HT-29 (cell line): ENCODE measurements around the gene IGFBP3. TPM values are rescaled to one million over a fixed set of nuclear protein-coding genes. Genes with fewer than 3 reads are reported as not detected.

Experiments
- DNase-seq: peaks from one replicate; pipeline ENCODE4 v3.0.0-alpha.2; 2015; ENCODE audit warnings: low spot score
- total RNA-seq: library from RNA; depleted of rRNA; stranded (reverse); fragments of >200 nt; shearing (Covaris generic); gene quantifications from 2 replicates; pipeline ENCODE4 v1.2.3, GENCODE V29; 2014

The IGFBP3 gene
- total RNA-seq, 1 experiment from 2014 or later, result not detected

DNA sequence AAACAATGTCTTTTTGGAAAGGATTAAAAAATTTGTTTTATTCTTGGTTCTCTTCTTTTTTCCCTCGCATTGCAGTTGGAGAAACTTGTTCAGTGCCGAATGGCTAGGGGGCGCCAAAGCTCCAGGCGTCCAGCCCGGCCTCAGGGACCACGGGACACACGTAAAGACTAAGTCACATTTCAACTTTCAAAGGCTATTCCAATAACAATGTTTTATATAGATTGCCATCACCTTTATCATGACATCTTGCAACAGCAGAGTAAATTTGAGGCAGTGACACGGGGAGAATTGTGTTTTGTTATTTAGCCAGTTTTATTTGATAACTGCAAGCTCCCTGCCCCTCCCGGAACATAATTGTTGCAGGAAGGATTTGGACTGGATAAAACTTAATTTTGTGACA, 2.2 kb upstream of the IGFBP3 start:
- DNase-seq, result peak; percentile 88

DNA sequence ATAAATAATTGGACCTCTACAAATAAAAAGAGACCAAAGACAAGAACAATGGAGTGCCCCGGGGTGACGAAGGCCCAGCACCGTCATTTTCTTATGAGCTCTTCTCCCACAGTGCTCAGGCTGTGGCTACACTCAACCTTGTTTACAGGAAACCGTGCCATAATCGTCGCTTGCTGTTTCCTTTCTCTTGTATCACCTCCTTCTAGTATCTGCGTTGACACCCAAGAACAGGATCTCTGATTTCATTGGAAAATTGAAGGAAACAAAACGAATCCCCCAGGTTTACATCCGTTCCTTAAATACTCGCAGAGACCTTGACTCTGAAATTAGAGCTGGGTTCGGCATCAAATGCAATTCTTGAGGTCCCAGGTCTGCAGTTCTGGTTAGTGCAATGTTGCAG, 1.7 kb upstream of the IGFBP3 start:
- DNase-seq, result peak; percentile 8

DNA sequence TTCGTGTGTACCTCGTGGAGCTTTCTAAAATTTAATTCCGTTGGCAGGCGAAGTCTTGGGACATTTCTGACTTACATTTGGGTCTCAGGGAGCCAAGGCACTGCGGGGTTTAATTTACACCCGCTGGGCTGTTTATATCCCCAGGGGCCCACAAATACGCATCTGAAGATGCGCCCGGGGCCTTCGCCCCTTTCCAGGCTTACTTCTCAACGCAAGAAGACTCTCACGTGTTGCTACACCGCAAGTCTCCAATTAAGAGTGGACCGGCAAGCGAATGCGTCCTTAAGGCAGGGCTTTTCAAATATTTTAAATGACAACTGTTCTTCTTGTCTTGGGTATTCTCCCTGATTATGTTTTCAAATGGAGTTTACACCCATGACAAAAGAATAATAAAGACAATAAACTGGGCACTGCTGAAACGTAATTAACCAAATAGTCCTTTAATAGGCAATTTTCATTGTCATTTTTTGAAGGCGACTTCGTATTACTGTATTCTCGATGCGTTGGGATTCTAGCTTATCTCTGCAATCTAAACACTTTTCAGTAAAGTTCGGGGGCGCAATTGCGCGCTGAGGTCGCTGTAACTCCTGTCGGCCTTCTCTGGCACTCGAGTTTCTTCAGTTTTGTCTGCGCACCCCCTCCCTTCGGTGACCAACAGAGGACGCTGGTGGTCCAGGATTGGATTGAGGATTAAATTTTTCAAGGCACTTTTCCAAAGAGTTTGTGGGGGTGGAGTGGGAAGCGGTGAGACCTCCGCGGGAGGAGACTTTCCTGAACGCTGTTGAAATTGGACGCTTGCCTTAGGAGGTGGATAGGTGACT, 837 bp upstream of the IGFBP3 start:
- peak; percentile 40 for DNase-seq

DNA sequence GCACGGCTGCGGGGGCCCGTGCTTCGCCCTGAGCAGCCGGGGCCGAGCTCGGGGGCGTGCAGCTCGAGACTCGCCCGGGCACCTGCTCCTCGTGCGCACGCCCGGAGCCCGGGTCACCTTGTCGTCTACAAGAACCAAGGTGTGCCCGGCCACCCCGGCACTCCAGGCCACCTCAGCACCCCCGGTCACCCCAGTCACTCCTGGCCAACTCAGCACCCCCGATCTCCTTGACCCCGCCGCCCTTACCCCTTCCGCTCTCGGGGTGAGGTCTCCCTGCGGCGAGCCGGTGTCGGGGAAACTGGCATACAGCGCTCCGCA, 268 bp upstream of the IGFBP3 start:
- DNase-seq, result no peak

DNA sequence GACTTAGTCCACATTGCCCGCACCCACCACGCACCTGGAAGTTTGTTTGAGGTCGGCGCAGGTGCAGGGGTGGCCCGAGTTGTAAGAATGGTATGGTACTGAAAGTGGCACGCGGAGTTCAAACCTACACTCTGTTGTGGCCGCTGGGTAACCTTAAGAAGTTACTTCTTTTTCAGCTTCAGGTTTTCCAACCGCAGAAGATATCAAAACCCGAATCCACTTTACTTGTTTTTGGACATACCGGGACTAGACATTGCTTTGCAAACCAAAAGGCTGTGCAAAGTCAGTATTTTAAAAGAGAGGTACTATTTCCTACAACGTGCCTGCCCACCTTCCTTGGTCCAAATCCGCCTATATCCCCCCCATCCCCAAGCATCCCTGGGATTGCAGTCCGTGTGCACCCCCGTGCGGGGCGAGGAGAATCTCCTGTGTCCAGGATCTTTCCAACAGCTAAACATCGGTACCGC, 1.0 kb downstream of the IGFBP3 start:
- no peak for DNase-seq

DNA sequence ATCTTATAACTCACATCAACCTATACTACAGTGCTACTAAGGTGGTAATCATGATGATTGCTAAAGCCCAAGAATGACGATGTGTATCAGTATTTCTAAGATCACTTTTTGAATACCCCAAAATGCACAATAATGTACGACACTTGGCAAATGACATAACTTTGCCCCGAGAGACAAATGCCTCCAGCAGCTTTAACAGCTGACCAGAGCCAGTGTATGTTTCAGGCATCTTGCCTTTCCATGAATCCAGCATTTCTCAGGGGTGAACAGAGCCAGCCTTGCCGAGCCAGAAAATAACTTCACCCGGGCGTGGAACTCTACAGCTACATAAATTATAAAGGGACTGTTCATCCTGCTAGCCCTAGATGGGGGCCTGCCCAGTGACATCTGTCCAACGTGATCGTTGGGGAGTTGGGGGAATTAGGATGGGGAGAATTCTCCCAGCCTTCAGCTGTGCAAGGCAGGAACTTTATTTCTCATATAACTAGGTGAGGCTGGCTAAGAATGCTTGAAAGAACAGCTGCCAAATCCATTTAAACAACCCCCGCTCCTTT, 1.8 kb downstream of the IGFBP3 start:
- no peak for DNase-seq

DNA sequence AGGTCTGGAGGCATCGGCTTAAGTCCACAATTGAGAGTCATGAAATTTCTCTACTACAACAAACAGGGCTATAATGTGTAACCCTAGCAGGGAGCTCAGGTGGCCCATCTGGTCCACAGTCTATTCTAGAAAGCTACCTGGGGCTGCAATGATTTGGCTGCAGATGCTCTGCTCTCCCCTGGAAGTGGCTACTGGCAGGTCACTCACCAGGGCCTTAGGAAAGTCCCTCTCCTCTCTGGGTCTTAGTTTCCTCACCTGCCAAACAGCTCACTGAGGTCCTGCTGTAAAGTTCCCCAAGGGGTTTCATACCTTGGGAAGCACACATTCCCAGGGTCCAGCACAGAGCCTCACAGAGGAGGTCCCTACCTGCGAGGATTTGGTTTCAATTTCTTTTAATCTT, 2.5 kb downstream of the IGFBP3 start:
- DNase-seq, result no peak

DNA sequence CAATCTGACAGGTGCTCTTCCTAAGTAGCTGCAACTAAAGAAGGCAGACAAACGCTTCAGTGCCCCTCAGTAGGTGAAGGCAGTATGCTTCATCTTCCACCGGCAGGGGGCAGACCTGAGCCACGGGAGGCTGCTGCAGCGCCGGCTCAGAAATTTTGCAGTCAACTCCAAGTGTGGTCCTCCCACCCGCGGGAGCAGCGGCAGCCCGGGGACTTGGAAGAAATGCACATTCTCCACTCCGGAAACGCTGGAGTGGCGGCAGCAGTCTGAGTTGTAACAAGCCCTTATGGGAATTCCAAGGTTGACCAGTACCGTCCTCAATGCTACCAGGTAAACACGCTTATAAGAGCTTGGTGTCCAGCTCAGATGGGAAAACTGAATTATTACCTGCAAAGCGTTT, 3.4 kb downstream of the IGFBP3 start:
- peak; percentile 87 for DNase-seq

DNA sequence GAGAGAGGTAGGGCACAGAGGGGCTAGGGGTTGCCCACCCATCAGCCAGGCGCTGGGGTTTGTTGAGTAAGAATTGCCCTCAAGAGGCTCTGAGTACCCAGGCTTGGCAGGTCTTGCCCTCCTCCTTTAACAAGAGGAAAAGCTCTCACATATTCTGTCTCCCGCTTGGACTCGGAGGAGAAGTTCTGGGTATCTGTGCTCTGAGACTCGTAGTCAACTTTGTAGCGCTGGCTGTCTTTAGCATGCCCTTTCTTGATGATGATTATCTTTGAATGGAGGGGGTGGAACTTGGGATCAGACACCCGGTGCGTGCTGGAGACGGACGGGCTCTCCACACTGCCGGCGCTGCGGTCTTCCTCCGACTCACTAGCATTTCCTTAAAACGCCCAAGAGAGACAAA, 4.0 kb downstream of the IGFBP3 start:
- no peak for DNase-seq

DNA sequence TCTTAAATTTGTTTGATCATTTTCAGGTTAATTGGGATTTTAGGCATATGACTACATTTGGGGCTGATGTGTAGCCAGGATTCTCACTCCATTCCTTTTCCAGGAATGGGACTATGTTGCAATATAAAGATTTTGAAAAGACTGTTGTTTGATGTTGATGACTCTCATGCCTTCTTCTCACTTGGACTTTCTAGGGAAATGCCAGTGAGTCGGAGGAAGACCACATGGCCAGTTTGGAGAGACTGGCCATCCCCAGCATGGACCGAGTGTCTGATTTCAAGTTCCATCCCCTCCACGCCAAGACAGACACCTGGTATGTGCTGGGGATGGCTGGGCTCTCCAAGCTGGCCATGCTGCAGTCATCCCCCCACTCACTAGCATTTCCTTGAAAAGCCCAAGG, 5.5 kb downstream of the IGFBP3 start:
- DNase-seq, result no peak

DNA sequence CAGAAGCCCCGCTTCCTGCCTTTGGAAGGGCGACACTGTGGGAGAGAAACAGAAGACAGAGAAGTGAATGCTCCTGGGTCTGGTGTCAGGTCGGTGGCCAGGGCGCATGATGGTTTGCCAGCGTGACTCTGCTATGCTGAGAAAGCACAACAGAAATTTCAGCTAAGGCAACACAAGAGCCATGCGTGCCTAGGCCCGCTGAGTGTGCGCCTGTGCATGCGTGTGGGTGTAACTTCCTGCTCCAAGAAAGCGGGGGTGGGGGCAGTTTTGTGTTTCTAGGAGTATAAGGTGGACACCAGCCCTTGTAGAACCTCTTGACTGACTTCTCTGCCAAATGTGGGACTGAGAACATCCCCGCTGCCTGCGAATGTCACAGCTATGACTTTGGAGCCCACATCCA, 6.2 kb downstream of the IGFBP3 start:
- DNase-seq, result no peak

DNA sequence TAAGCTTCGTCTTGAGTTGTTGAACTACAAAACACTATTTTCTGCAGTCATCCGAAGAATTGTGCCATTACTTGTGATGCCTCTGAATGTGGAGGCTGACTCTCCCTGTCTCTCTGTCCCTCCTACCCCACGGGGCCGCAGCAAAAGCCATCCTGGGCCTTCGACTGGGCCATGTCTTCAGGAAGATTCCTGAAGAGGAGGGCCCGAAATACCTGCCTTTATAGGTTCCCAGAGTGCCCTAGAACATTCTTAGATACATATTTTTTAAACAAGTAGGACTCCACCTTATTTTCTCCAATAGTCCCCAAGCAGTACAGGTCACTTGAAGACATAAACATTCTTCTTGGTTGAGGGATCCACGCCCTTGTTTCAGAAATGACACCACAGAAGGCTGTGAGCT, 8.1 kb downstream of the IGFBP3 start:
- no peak for DNase-seq

DNA sequence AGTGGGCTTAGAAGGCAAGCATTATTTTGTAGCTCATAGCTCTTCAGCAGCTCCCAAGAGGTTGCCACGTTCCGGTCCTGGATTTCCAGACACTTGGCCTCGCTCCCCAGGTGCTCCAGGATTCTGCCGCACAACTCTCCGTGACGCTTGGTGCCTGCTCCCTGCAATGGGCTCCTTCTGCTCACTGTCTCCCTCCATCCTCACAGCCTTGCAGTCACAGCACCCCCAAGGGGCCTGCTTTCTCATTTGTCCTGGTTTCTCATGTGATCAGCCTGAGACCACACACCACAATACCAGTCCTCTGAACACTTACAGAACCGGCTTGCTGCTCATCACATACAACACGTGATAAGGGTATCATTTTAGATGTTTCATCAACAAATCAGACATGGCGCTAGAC, 9.8 kb downstream of the IGFBP3 start:
- DNase-seq, result no peak

DNA sequence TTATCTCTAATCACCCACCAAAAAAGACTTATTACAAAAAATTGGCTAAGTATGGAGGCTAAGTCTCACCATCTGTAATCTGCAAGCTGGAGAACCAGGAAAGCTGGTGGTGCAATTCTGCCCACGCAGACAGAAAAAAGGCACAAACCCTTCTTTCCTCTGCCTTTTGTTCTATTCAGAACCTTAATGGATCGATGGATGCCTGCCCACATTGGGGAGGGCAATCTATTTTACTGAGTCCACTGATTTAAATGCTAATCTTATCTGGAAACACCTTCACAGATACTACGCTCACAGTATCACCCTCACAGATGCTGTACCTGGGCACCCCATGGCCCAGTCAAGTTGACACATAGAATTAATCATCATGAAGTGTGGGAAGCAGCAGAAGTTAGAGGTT, 10.2 kb downstream of the IGFBP3 start:
- no peak for DNase-seq

DNA sequence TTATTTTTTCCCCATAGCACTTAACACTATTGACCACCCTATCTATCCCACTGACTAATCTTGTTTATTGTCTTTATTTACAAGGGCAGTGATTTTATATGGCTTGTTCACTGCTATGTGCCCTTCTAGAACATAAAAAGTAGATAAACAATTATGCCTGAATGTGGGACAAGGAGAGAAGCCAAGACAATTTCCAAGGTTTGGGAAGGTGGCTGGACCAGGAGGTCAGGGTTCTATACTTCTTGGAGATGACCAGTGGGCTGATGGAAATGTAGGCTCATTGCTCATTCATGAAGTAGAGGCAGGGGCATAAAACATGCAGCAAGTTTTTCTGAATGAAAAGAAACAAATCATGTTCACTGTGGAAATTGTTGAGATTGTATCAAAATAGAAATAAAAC, 11.5 kb downstream of the IGFBP3 start:
- DNase-seq, result no peak

DNA sequence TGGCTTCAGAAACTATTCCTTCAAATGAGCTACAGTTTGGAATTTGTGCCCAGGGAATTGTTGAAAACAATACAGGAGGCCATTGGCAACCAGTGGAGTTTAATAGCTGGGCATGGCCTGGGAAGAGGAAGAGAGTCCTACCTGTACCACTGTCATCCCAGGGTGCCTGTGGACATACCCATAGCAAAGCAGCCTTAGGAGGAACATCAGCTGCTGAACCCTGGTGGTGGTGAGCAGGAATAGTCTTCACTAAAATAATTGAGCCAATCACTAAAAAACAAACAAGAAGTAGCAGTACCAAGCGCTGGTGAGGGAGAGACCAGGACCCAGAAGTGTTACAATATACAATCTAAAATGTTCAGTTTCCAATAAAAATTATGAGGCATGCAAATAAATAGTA, 18.3 kb downstream of the IGFBP3 start:
- no peak for DNase-seq

DNA sequence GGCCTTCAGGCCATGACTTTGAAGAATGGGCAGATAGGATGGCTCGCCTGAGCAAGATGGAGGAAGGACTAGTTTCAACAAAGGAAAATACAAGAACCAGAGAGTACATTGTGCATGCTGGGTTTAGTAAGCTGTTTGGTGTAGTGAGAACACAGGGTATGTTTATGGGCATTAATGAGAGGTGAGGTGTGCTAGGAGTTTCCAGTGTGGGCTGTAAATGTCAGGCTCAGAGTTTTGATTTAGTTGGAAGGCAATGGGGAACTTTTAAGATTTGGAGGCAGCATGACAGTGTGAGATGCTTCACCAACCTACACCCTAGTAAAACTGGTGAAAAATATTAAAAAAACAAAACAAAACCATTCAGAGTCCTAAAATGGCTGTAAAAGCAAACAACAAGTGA, 19.5 kb downstream of the IGFBP3 start:
- DNase-seq, result no peak

DNA sequence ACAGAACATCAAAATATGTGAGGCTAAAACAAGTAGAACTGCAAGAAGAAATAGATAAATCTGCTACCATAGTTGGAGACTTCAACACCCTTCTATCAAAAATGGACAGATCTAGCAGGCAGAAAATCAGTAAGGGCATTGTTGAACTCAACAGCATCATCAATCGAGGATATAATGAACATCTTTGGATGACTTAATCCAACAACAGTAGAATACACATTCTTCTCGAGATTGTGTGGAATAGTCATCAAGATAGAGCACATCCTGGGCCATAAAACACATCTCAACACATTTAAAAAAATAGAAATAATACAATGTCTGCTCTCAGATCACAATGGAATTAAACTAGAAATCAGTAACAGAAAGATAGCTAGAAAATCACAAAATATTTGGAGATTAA, 22.9 kb downstream of the IGFBP3 start:
- no peak for DNase-seq

DNA sequence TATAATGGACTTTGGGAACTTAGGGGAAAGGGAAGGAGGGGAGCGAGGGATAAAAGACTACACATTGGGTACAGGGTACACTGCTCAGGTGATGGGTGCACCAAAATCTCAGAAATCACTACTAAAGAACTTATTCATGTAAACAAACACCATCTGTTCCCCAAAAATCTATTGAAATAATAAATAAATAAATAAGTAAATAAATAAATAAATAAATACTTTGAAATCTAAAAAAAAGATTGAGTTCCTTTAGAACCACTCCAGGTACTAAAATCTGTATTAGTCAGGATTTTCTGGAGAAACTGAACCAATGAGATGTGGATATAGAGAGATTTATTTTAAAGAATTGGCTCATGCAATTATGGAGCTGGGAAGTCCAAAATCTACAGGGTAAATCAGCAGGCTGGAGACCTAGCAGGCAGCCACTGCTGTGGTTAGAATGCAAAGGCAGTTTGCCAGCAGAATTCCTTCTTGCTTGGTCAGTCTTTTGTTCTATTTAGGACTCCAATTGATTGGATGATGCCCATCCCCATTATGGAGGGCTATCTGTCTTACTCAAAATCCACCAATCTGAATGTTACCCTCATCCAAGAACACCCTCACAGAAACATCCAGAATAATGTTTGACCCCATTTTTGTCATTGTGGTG, 23.9 kb downstream of the IGFBP3 start:
- DNase-seq, result no peak

DNA sequence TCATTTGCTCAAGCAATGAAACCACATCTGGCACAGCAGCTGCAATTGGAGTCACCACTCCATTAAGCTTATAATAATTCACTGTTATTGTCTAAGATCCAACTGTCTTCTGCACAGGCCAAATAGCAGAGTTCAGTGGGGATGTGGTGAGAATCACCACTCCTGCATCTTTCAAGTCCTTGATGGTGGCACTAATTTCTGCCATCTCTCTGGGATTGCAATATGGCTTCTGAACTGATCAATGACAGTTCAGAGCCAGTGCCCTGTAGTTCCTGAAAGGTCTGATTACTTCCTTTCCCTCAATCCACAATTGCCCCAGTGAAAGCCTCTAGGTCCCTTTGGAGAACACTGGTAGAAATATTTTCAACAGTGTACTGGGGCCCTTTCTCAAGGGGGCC, 26.4 kb downstream of the IGFBP3 start:
- DNase-seq, result no peak

DNA sequence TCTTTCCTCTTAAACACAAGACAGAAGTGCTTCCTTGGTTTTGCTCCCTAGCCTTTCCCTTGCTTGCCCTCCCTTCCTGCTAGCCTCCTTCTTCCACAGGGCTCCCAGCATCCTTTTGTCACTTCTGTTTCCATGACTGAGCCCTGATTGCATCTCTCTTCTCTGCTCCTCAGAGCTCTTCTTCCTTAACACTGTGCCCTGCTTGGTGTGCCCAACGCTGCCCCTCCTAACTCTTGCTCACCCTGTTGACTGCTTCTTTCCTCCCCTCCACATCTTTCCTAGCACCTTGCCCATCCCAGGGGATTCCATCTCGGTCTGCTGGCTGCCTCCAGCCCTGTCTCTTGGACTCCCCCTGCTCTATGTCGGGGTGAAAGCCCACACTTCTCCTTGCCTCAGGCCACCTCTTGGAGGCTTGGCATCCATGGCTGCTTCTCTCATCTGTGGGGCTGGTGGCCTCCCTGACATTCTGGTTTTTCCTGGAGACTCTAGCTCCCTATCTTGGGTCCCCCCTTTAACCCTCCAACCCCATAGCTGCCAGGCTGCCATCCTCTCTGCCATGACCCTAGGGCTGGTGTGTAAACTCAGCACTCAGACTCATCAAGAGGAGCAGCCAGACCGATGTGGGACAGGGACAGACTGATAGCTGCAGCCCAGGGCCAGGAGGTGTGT, 26.9 kb downstream of the IGFBP3 start:
- DNase-seq, result no peak

DNA sequence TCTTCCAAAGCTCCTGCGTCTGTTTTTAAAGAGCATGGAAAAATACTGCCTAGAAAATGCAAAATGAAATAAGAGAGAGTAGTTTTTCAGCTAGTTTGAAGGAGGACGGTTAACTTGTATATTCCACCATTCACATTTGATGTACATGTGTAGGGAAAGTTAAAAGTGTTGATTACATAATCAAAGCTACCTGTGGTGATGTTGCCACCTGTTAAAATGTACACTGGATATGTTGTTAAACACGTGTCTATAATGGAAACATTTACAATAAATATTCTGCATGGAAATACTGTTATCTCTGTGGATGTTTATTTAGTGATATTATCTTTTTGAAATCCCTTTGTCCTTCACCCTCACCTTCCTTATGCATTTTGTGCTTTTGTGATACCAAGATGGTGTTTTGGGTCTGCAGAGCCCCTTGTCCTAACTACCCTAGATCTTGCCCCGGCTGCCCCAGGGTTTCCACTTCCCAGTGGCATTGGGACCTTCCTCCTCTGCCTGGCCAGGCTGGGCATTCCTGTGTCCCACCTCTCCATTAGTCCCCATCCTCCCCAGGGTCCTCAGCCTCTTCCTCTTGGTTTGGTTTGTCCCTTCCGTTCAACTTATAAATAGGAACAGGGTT, 27.6 kb downstream of the IGFBP3 start:
- DNase-seq, result no peak
